GM18511 (cell line): Measurements from ENCODE around the gene TWF2.
"Not testable (repeated sequence)": the region's sequence is repeated elsewhere in the genome, so short reads cannot be mapped to it uniquely, and the experiment has no call there.

Source experiments
- ATAC-seq: cut with Tn5 transposase; IDR thresholded peaks from one replicate; pipeline ENCODE4 v1.9.1; 2021; ENCODE audit warnings: mild to moderate bottlenecking, moderate library complexity; ENCODE audit not compliant: unreplicated experiment

TWF2 gene

DNA sequence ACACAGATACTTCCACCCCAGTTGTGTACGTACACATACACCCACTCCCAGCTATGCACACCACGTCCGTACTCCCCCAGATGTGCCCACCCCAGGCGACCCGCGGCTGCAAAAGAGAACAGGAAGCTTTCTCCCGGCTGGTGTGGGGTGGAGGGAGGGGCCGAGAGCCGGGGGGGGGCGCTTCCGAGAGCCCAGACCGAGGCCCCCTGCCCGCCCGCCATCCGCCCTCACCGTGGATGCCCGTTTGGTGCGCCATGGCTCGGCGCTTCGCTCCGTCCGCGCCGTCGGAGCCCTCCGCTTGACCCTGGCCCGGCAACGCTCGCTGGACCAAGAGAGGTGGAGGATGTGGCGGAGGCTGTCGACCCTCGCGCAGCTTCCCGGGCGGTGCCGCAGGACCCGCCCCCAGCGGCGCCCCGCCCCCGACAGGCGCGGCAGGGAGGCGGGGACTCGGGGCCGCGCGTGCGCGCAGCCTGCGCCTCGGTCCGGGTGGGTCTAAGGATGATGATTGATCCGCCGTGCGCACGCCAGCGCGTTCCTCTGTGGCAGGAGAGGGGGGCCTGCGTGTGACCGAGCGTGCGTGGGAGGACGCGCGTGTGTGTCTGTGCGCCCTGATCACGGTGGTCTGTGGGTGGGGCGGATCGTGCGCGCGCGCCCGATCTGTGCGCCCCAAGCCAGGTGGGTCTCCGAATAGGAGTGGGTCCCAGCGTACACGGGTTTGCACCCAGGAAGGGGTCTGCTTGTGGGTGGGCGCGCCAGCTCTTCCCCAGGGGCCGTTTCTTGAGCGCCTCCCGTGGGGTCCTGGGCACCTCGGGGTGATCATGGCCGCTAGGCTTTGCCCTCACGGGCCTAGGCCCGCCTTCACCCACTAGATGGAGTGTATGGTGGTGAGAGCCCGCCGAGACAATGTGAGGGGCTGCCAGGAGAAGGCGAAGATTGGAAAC lies at the start of gene TWF2:
TSS of gene TWF2 (minus strand) at position 398 of the 941 bp plus-strand sequence. CDS start at position 256, 142 bp downstream.
- ATAC-seq, result peak; percentile 81

DNA sequence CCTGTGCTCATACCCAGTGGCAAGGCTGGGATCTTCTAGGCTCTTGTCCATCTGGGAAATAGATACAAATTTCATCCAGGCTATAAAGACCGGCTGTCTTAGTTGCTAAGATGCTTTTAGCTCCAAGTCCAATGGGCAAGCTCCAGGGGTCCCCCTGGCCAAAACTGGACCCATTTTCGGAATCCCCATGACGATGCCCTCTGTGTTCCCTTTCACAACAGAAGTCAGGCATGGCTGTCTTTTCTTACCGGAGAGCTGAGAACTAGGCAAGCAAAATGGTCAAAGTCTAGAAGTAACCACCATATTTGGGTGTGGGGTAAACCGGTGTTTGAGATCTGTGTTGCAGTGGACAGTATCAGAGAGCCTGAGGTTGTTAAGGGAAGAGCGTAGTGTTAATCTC lies 49.7 kb upstream of the TWF2 start:
- ATAC-seq, result no peak

DNA sequence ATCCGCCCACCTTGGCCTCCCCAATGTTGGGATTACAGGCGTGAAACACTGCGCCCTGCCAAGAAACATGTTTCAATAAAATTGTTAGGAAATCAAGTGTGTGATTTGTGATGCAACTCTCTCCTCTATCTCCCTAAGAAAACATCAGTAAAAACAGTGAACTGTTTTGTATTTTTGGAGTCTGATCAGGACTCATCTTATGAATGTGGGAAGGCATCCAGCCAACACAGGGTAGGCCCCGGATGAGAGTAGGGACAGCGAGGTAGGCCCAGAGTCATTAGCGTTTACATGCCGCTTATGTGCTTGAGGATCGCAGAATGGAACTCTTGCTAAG lies 47.8 kb upstream of the TWF2 start:
- no peak for ATAC-seq

DNA sequence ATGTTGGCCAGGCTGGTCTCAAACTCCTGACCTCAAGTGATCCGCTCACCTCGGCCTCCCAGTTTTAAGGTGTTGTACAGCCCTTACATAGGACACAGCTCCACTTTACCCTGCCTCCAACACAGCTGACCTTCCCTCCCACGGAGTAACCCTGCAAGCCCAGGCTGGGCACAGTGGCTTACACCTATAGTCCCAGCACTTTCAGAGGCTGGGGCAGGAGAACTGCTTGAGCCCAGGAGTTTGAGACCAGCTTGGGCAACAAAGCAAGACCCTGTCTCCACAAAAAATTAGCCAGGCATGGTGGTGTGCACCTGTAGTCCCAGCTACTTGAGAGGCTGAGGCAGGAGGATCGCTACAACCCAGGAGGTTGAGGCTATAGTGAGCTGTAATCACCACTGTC lies 45.1 kb upstream of the TWF2 start:
- ATAC-seq, result not testable (repeated sequence)

DNA sequence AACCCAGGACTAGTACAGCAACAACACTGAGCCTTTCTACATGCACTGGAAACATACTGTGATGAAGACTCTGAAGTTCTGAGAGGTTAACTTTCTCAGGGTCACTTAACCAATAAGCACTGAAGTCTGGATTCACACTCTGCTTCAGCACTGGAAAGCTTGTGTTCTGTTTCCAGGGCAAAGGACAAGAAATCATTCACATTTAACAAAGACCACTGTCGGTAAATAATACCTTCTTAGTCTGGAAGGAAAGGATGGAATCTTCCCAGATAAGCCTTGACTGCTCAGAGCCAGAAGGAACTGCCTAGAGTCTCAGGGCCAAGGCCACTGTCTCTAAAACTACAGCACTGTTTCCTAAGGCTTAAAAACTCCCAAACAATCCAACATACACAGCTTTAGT lies 44.3 kb upstream of the TWF2 start:
- ATAC-seq, result no peak

DNA sequence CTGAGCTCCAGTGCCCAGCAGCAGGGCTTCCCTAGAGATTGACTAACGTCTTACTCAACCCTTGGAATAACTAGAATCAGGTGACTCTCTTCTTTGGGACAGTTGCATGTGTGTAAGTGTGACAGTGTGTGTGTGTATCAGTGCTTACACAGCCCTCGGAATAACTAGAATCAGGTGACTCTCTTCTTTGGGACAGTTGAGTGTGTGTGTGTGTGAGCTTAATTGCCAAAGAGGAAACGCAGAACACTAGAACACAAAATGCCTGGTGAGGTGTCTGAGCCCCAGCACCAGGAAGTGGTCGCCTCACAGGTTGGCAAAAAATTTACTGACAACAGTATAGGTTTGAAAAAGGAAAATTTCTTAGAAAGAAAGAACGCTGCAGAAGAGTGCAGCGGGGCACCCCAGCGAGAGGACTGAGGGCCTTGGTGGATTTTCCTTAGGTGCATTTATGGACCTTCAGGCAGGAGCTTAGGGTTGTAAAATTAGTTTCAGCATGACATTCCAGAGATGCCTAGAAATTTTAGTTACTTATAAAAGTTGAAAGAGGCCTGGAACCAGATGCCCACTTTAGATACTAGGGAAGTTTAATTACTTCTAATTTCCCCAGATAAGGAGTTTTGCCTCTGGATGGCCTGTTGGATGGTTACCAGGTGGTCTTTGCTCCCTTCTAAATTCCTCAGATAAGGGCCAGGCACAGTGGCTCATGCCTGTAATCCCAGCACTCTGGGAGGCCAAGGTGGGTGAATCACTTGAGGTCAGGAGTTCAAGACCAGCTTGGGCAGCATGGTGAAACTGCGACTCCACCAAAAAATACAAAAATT lies 43.2 kb upstream of the TWF2 start:
- ATAC-seq, result no peak

DNA sequence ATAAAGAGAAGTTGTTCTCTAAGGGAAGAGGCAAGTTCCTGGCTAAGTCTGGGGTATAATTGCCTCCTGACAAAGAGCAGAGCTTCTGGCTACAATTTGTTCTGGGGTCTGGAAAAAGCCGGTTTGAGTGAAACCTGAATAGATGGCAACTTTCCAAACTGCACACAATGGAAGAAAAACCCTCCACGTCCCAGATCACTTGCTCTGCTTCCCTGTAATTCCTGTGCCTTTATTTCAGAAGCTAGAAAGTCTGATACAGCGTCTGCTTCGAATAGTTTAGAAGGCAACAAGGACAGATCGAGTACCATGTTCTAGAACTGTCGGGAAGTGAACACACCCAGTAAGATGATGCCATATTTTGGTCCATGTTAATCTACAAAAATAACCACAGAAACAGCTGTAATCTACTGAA lies 41.1 kb upstream of the TWF2 start:
- ATAC-seq, result no peak

DNA sequence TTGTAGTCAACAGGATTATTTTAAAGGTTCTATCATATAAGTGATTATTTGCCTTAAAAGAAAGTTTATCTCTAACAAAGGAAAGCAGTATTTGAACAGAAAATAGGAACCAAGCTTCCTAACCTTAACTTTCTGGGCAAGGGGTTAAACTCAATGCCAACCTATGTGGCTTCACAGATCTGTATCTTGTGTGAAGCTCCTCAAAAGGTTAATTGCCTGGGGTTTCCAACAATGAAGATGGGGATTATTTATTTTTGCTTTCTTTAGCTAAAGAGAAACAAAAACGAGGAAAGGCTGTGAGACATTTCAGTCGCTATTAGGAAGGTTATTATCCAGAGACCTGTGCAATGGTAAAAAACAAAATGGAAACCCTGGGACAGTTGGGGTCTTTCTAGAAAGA lies 40.6 kb upstream of the TWF2 start:
- ATAC-seq, result no peak

DNA sequence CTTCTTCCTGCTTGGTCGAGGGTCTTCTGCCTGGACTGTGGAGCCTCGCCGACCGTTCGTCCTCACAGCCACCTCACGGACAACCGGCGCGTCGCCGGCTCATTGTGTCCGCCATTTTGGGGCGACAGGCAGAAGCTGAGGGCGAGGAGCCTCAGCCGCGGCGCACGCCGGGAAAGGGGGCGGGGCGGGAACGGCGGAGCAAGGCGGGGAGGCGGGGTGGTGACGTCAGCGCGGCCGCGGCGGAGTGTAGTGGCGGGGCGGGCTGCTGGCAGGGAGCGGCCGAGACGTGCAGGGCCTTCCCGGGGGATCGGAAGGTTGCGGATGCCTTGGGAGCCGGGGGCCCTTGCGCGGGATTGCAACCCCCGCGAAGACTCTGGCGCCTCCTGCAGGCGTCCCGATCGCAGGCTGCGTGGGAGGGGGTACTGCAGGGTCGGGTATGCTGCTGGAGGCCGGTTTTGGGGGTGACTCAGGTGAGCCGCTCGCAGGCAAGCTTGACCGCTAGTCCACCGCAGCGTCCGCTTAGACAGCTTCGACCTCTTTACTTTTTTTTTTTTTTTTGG lies 39.6 kb upstream of the TWF2 start, which contains the start of gene WDR82:
TSS of gene WDR82 (minus strand) at position 140 of the 560 bp plus-strand sequence. CDS start 288 bp downstream, outside the sequence.
- ATAC-seq, result peak; percentile 87

DNA sequence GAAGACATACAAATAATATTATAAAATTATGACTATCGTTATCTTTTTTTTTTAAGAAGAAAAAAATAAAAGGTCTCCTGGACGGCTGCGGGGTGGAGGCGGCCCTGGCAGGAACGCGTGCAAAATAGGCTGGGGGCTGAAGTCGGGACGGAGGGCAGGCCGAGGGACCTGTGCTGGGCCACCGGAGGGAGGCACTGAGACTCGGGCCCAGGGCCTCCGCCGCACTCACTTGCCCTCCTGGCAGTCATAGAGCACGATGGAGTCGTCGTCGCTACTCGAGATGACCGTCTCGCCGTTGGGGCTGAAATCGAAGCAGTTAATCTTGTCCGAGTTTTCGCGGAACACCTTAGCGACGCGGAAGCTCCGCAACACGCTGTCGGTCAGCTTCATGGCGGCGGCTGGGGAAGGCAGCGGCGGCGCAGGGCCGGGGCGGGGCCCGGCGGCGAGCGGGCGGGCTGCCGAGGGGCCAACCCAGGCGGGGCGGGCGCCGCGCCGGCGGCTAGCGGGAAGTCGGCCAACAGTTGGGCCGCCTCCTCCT lies 39.1 kb upstream of the TWF2 start:
- ATAC-seq, result peak; percentile 67

DNA sequence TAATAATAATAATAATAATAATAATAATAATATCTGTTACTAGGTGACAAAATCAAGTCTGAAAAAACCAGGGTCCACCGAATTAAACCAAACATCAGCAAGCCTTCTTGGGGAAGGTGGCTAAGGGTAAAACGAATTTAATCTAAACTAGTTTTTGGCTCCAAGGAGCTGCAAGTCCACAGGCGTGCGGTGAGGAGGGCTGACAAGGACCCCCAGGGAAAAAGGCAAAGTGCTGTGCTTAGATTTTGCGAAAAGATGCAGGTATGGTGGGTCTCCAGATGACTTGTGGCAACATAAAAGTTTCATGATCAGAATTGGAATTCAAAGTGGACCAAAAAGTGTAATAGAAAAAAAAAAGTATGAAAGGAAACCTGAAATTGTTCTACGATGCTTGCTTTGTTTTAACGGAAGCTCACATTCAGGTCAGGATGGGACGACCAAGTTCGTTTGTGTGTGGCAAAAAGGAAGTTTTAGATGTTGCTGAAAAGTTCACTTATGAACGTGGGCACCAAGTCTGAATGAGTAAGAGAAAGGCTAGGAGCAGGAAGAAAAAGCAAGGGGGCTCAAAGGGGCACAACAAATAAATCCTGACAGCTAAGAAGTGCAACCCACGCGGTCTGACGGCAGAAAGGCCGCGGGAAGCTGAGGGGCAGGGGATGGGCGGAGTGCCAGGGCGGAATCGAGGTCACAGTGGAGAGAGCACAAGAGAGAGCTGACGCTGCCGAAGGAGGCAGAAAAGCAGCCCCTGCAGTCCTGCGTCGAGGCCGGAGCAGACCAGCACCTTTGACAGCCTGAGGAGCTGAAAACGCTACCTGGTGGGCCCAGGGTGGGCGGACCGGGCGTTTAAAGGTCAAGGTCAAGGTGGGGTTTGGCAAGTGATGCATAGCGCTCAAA lies 38.4 kb upstream of the TWF2 start:
- no peak for ATAC-seq

DNA sequence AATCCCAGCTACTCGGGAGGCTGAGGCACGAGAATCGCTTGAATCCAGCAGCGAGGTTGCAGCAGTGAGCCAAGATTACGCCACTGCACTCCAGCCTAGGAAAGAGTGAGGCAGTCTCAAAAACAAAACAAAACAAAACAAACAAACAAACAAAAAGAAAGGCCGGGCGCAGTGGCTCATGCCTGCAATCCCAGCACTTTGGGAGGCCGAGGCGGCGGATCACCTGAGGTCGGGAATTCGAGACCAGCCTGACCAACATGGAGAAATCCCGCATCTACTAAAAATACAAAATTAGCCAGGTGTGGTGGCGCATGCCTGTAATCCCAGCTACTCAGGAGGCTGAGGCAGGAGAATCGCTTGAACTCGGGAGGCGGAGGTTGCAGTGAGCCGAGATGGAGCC lies 35.8 kb upstream of the TWF2 start:
- not testable (repeated sequence) for ATAC-seq

DNA sequence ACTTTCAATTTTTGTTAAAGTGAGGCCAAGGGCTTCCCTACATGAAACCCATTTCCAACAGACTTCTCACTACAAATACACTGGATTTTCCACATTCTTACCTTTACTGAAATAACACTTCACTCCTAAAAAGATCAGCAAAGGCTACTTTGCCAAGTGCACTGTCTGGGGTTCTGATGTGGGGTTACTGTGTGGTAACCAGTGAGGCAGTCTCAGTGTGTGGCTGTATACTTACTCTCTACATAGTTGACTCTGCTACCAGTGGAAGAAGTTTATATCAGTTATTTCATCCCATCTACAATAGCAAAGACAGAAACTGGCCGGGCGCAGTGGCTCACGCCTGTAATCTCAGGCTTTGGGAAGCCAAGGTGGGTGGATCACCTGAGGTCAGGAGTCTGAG lies 33.9 kb upstream of the TWF2 start:
- no peak for ATAC-seq

DNA sequence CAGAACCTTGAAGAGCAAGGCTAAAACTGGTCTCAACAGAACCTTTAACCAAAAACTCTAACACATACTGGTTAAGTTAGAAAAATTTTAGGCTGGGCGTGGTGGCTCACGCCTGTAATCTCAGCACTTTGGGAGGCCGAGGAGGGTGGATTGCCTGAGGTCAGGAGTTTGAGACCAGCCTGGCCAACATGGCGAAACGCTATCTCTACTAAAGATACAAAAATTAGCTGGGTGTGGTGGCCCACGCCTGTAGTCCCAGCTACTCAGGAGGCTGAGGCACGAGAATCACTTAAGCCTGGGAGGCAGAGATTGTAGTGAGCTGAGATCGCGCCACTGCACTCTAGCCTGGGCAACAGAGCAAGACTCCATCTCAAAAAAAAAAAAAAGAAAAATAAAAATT lies 33.2 kb upstream of the TWF2 start:
- ATAC-seq, result not testable (repeated sequence)

DNA sequence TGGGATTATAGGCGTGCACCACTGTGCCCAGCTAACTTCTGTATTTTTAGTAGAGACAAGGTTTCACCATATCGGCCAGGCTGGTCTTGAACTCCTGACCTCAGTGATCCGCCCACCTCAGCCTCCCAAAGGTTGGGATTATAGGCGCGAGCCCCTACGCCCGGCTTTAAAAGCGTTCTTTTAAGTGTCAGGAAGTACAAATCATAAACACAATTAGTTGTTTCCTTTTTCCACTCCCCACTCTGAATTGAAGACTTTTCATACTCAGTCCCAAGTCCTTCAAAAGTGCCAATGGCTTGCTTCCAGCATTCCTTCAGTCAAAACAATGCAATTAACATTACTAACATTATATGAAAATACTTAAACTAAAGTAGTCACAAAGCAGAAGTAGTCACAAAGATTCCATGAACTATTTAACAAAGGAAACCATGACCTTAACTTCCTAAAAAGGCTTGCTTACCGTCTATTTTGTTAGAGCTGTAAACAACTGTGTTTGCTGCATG lies 31.3 kb upstream of the TWF2 start:
- no peak for ATAC-seq

DNA sequence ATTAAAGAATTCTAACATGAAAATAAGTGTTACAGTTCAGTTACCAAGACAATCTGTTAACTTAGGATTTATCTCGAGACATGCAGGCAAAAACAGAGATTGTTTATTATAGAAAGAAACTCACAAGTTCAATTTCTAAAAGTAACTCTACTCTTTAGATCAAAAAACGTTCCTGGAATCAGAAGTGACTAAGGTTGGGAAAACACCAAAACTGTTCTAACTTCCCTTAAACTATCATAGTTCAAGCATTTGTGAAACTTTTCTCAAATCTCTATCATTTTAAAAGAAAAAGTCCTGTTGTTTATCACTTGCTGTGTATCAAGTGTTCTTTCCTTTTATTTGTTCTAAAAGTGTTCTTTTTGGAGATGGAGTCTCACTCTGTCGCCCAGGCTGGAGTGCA lies 30.8 kb upstream of the TWF2 start:
- ATAC-seq, result no peak

DNA sequence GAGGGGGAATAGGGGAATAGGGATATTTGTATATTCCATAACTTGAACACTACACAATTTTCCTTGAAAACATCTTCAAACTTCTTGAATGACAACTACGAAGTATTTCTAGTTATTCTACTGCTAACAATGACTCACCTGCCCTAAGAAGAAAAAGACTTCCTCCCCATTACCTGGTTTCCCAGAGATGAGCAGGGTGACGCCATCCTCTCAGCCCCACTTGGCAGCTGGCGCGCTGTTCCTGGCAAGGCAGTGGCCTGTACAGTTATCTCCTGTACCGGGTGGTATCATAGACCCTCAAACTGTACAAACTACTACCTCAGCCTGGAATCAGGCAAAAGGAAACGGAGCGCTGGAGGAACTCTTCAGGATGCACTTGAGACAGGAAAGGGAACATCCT lies 29.1 kb upstream of the TWF2 start:
- ATAC-seq, result no peak

DNA sequence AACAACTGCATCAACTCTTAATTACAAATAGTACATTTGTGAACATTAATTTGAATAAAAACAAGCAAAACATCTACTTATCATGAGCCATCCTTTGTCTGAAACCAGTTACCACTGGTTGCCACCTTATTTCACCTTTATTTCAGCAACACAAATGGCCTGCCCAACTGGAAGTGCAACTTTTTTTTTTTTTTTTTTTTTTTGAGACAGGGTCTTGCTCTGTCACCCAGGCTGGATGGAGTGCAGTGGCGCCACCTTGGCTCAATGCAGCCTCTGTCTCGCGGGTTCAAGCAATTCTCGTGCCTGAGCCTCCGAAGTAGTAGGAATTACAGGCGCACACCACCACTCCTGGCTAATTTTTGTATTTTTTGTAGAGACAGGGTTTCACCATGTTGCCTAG lies 26.4 kb upstream of the TWF2 start:
- ATAC-seq, result no peak

DNA sequence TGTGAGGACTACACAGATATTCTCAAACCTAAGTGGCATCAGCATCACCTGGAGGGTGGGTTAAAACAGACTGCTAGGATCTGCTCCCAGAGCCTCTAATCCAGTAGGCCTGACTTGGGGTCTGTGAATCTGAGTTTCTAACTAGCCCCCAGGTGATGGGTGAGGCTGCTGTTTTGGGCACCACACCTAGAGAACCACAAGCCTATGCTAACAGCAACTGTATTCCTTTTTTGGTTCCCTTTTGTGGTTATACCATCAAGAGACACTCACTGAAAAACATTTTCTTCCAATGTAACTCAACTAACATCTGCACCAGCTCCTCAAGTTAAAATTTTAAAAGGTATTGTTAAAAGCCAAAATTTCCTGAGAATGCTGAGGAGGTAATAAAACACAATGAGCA lies 23.5 kb upstream of the TWF2 start:
- no peak for ATAC-seq

DNA sequence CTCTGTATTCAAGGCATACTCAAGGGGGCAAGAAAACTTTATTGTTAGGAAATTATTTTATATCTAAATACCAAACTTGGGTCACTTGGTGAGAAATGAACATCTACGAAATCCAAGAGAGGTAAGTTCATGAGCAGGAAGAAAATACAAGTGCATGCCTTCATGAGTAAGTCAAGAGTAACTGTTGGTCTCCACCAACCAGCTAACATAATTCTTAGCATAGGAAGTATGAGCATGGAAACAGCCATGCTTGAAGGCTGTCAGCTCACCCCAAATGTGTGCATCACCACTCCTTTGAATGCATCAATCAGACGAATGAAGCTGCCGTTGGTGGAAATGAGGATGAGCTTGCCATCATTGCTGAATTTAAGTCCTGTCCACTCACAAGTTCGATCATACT lies 20.5 kb upstream of the TWF2 start:
- ATAC-seq, result no peak
